ENCODE data around the gene SESN3. TPM values are rescaled to one million over a fixed set of nuclear protein-coding genes. Genes with fewer than 3 reads are reported as not detected.

The SESN3 gene
- polyA plus RNA-seq, 1 of the 3 experiments (the other 2 are of a cell fraction) = 1.7 TPM

DNA sequence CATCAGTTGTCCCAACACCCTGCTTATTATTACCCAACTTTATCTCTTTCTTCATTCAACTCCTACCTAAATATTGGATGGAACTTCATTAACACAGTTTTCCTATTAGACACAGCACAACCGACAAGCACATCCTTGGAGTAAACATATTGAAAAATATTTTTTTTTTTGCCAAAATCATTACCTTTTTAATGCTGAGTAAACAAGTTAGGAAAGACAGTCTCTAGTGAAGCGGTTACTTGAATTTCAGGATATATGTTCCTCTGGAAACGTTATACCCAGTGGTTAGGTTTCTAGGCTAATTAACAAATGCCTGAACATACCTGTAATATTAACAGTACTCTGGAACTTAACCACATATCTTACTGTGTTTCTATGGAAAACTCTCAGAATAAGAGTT, 11.4 kb downstream of the SESN3 start:
- no peak overlapping the region for H3K9ac ChIP-seq
- no peak overlapping the region for H3K27ac ChIP-seq (ENCODE audit: low read depth in 2 of 2, low read length in 1 of 2)
- no peaks in the 10 kb centered on the region for H4K20me1 ChIP-seq (ENCODE audit: insufficient read depth)
- no peaks in the 10 kb centered on the region; the same call in 1 of the 2 replicates for H3K79me2 ChIP-seq (ENCODE audit: insufficient read depth)
- no peak overlapping the region for H3K4me3 ChIP-seq (ENCODE audit: low read depth in 2 of 2, low read length in 1 of 2)
- no peaks in the 10 kb centered on the region for H3F3A ChIP-seq (replicated peaks; ENCODE audit: insufficient read depth)
- TF ChIP-seq NFIC (IDR thresholded peaks at IDR 0.05; ENCODE audit: borderline replicate concordance) (no peak), TAF1 (IDR thresholded peaks at IDR 0.05; ENCODE audit: borderline replicate concordance, low read depth, low read length) (no peak), EP300 (IDR thresholded peaks at IDR 0.05; ENCODE audit: borderline replicate concordance in 1 of 2, low read depth in 1 of 2, low read length in 1 of 2) (no peak), SMC3 (IDR thresholded peaks at IDR 0.05; ENCODE audit: low read depth, low read length) (no peak), MEF2A (IDR thresholded peaks at IDR 0.05; ENCODE audit: borderline replicate concordance, low read depth) (no peak), EZH2phosphoT487 (IDR thresholded peaks at IDR 0.05; ENCODE audit: borderline replicate concordance, low read depth) (no peak), TCF12 (IDR thresholded peaks at IDR 0.05) (no peak), POLR2AphosphoS5 (IDR thresholded peaks at IDR 0.05; ENCODE audit: low read depth, low read length) (no peak), FOXM1 (IDR thresholded peaks at IDR 0.05; ENCODE audit: low read depth) (no peak), ELF1 (IDR thresholded peaks at IDR 0.05) (no peak), RCOR1 (IDR thresholded peaks at IDR 0.05; ENCODE audit: low read length) (no peak), FOXJ3 (CRISPR knock-in tag; IDR thresholded peaks at IDR 0.05) (no peak), YY1 (IDR thresholded peaks at IDR 0.05; ENCODE audit: low read depth) (no peak)
- TF ChIP-seq, protein P1, sequence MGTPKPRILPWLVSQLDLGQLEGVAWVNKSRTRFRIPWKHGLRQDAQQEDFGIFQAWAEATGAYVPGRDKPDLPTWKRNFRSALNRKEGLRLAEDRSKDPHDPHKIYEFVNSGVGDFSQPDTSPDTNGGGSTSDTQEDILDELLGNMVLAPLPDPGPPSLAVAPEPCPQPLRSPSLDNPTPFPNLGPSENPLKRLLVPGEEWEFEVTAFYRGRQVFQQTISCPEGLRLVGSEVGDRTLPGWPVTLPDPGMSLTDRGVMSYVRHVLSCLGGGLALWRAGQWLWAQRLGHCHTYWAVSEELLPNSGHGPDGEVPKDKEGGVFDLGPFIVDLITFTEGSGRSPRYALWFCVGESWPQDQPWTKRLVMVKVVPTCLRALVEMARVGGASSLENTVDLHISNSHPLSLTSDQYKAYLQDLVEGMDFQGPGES (IDR thresholded peaks at IDR 0.05; ENCODE audit: low read depth, low read length) = no peak
- TF ChIP-seq, protein P2, sequence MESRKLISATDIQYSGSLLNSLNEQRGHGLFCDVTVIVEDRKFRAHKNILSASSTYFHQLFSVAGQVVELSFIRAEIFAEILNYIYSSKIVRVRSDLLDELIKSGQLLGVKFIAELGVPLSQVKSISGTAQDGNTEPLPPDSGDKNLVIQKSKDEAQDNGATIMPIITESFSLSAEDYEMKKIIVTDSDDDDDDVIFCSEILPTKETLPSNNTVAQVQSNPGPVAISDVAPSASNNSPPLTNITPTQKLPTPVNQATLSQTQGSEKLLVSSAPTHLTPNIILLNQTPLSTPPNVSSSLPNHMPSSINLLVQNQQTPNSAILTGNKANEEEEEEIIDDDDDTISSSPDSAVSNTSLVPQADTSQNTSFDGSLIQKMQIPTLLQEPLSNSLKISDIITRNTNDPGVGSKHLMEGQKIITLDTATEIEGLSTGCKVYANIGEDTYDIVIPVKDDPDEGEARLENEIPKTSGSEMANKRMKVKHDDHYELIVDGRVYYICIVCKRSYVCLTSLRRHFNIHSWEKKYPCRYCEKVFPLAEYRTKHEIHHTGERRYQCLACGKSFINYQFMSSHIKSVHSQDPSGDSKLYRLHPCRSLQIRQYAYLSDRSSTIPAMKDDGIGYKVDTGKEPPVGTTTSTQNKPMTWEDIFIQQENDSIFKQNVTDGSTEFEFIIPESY (IDR thresholded peaks at IDR 0.05; ENCODE audit: borderline replicate concordance, low read depth) = no peak
- TF ChIP-seq, protein P3, sequence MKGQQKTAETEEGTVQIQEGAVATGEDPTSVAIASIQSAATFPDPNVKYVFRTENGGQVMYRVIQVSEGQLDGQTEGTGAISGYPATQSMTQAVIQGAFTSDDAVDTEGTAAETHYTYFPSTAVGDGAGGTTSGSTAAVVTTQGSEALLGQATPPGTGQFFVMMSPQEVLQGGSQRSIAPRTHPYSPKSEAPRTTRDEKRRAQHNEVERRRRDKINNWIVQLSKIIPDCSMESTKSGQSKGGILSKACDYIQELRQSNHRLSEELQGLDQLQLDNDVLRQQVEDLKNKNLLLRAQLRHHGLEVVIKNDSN (IDR thresholded peaks at IDR 0.05; ENCODE audit: borderline replicate concordance, low read depth) = no peak
- TF ChIP-seq, protein P4, sequence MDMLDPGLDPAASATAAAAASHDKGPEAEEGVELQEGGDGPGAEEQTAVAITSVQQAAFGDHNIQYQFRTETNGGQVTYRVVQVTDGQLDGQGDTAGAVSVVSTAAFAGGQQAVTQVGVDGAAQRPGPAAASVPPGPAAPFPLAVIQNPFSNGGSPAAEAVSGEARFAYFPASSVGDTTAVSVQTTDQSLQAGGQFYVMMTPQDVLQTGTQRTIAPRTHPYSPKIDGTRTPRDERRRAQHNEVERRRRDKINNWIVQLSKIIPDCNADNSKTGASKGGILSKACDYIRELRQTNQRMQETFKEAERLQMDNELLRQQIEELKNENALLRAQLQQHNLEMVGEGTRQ (IDR thresholded peaks at IDR 0.05; ENCODE audit: borderline replicate concordance, low read depth, low read length) = no peak
- ChIA-PET CTCF (no interaction called here), POLR2A (no interaction called here)
- WGBS (ENCODE audit: low lambda C conversion rate) = 89% methylated on average over 3 of the region's 3 CpGs
- H3K4me1 ChIP-seq (ENCODE audit: control insufficient read depth in 1 of 2, insufficient read depth in 2 of 2, low read depth in 1 of 2, low read length in 1 of 2) = no peaks in the 10 kb centered on the region
- H3K9me3 ChIP-seq = no peaks in the 10 kb centered on the region
- H3K27me3 ChIP-seq (ENCODE audit: insufficient read depth) = no peaks in the 10 kb centered on the region
- no peaks in the 10 kb centered on the region for H3K9me2 ChIP-seq
- no peak overlapping the region for H2AFZ ChIP-seq (ENCODE audit: low read depth)
- H3K36me3 ChIP-seq (replicated peaks in 1 of 2; ENCODE audit: control insufficient read depth in 1 of 2, insufficient read depth in 2 of 2, low read length in 1 of 2) = no peaks in the 10 kb centered on the region
- H3K4me2 ChIP-seq = no peak overlapping the region
- no peak for DNase-seq

Data from SK-N-SH (cell line).